Activated CD8-positive, alpha-beta memory T cell treated with anti-CD3 and anti-CD28 coated beads, Interleukin-2, amount 50 U/mL, for 24 hours (primary cell): ENCODE measurements around the gene HFE.
"Not testable (repeated sequence)": the region's sequence is repeated elsewhere in the genome, so short reads cannot be mapped to it uniquely, and the experiment has no call there.

Experiments
- DNase-seq: peaks from one replicate; pipeline ENCODE4 v3.0.0-alpha.2; 2020; ENCODE audit errors: extremely low read depth

HFE gene

GRCh38 chr6:26107935-26108334, 20.7 kb downstream of the HFE start:
- DNase-seq: no peak

- no peak for DNase-seq
Observed at GRCh38 chr6:26109772-26110171, 22.5 kb downstream of the HFE start.

- no peak for DNase-seq
Observed at GRCh38 chr6:26113570-26113969, 26.3 kb downstream of the HFE start.

GRCh38 chr6:26115226-26115625, 28.0 kb downstream of the HFE start:
- DNase-seq: no peak

- no peak for DNase-seq
Observed at GRCh38 chr6:26116267-26116666, 29.0 kb downstream of the HFE start.

GRCh38 chr6:26118999-26119398, 31.8 kb downstream of the HFE start:
- no peak for DNase-seq

- DNase-seq: not testable (repeated sequence)
Observed at GRCh38 chr6:26120115-26120514, 32.9 kb downstream of the HFE start.

- DNase-seq: no peak
Observed at GRCh38 chr6:26120807-26121140, 33.5 kb downstream of the HFE start.

- DNase-seq: no peak
Observed at GRCh38 chr6:26121141-26122004, 34.1 kb downstream of the HFE start.

- DNase-seq: no peak
Observed at GRCh38 chr6:26122005-26122388, 34.8 kb downstream of the HFE start.

GRCh38 chr6:26122402-26122792, 35.2 kb downstream of the HFE start:
- no peak for DNase-seq

GRCh38 chr6:26122793-26123674, 35.8 kb downstream of the HFE start:
- DNase-seq: peak; percentile 88

- peak; percentile 65 for DNase-seq
Observed at GRCh38 chr6:26123675-26123946, 36.4 kb downstream of the HFE start.

- no peak for DNase-seq
Observed at GRCh38 chr6:26123947-26124780, 36.9 kb downstream of the HFE start.

GRCh38 chr6:26124781-26125685, 37.8 kb downstream of the HFE start:
- DNase-seq: no peak

GRCh38 chr6:26126394-26127235, 39.4 kb downstream of the HFE start:
- DNase-seq: no peak

GRCh38 chr6:26128013-26128771, 41.0 kb downstream of the HFE start:
- no peak for DNase-seq

GRCh38 chr6:26129656-26130055, 42.4 kb downstream of the HFE start:
- no peak for DNase-seq

GRCh38 chr6:26130581-26131249, 43.5 kb downstream of the HFE start:
- no peak for DNase-seq
